Sigmoid colon (tissue), 4 donors: ENCODE measurements around the gene ANKRD60.

Experiments
- CTCF ChIP-seq, 4 experiments: fragments of 450-650 bp in 3 of 4; fragments of 200-600 bp in 1 of 4; IDR thresholded peaks; one replicate each; pipeline ENCODE4 v1.5.1; 2016 to 2019; ENCODE audit warnings: antibody characterized with exemption in 4 of 4, mild to moderate bottlenecking in 3 of 4, moderate library complexity in 2 of 4
- POLR2AphosphoS5 ChIP-seq, 4 donors: sonication (generic); formaldehyde crosslinking; IDR thresholded peaks; one replicate each; pipeline ENCODE4 v1.6.1; 2017; ENCODE audit warnings: antibody characterized with exemption in 4 of 4

- TF ChIP-seq POLR2AphosphoS5 (IDR thresholded peaks at IDR 0.05) (no peak), CTCF (IDR thresholded peaks at IDR 0.05) (no peak)
Observed at GRCh38 chr20:58271606-58272351, 43.3 kb upstream of the ANKRD60 start.
